WTC11 (cell line): Measurements from ENCODE around the gene RLN3. TPM values are rescaled to one million over a fixed set of nuclear protein-coding genes. Genes with fewer than 3 reads are reported as not detected.

Experiments used
- ATAC-seq: fragments of 200-7000 bp; cut with Tn5 transposase; 2 replicates; pipeline ENCODE4 v1.10.0; 2021; ENCODE audit warnings: mild to moderate bottlenecking, moderate library complexity
- CTCF ChIA-PET: fragments of 300-600 bp; sonication (Branson Sonifier 250); formaldehyde crosslinking; loops from one replicate; lab custom pipeline; 2021; ENCODE audit warnings: antibody characterized with exemption; lab: Charles Lee
- POLR2A ChIA-PET: fragments of 350-600 bp; sonication (Branson Sonifier 250); formaldehyde crosslinking; loops from one replicate; lab custom pipeline; 2021; ENCODE audit warnings: antibody characterized with exemption; lab: Charles Lee
- DNase-seq: peaks from one replicate; pipeline ENCODE4 v3.0.0; 2021; ENCODE audit warnings: low spot score
- H3K27ac Mint-ChIP-seq: 2 replicates; pipeline ENCODE4 v1.8.0; 2021; ENCODE audit warnings: mixed read lengths
- H3K27me3 Mint-ChIP-seq: 2 replicates; pipeline ENCODE4 v1.8.0; 2021; ENCODE audit warnings: low read depth, mild to moderate bottlenecking, moderate library complexity, mixed read lengths
- H3K36me3 Mint-ChIP-seq: 2 replicates; pipeline ENCODE4 v1.8.0; 2021; ENCODE audit warnings: mixed read lengths
- H3K4me1 Mint-ChIP-seq: 2 replicates; pipeline ENCODE4 v1.8.0; 2022; ENCODE audit warnings: mixed read lengths
- H3K4me3 Mint-ChIP-seq: 2 replicates; pipeline ENCODE4 v1.8.0; 2021; ENCODE audit warnings: mild to moderate bottlenecking, moderate library complexity, mixed read lengths
- H3K9me3 Mint-ChIP-seq: 2 replicates; pipeline ENCODE4 v1.8.0; 2021; ENCODE audit warnings: mixed read lengths
- ATF1 ChIP-seq: sonication (generic); formaldehyde crosslinking; IDR thresholded peaks from 2 replicates; pipeline ENCODE4 v1.8.1; 2023; ENCODE audit warnings: mild to moderate bottlenecking, moderate library complexity, missing genetic modification reagents
- CREB1 ChIP-seq: sonication (generic); formaldehyde crosslinking; IDR thresholded peaks from 2 replicates; pipeline ENCODE4 v1.8.0; 2023; ENCODE audit warnings: mild to moderate bottlenecking, missing genetic modification reagents
- ELF4 ChIP-seq: sonication (generic); formaldehyde crosslinking; IDR thresholded peaks from 2 replicates; pipeline ENCODE4 v1.8.1; 2022; ENCODE audit warnings: low read depth, mild to moderate bottlenecking, moderate library complexity, missing genetic modification reagents
- EMX1 ChIP-seq: fragments of 250-450 bp; sonication (Bioruptor Pico); IDR thresholded peaks from 2 replicates; pipeline ENCODE4 v1.8.0; 2021; ENCODE audit warnings: mild to moderate bottlenecking
- ETV6 ChIP-seq: sonication (generic); formaldehyde crosslinking; IDR thresholded peaks from 2 replicates; pipeline ENCODE4 v1.8.1; 2022; ENCODE audit warnings: mild to moderate bottlenecking, missing genetic modification reagents
- FOXJ3 ChIP-seq: sonication (generic); formaldehyde crosslinking; IDR thresholded peaks from 2 replicates; pipeline ENCODE4 v1.9.0; 2021; ENCODE audit warnings: missing genetic modification reagents, mild to moderate bottlenecking, borderline replicate concordance
- HMGA2 ChIP-seq: fragments of 250-450 bp; sonication (Bioruptor Pico); IDR thresholded peaks from 2 replicates; pipeline ENCODE4 v1.4.0; 2021; ENCODE audit warnings: mild to moderate bottlenecking, moderate library complexity
- IRF2 ChIP-seq: sonication (generic); formaldehyde crosslinking; IDR thresholded peaks from 2 replicates; pipeline ENCODE4 v1.8.0; 2022; ENCODE audit warnings: low read depth, missing genetic modification reagents, borderline replicate concordance
- JUN ChIP-seq: sonication (generic); formaldehyde crosslinking; IDR thresholded peaks from 2 replicates; pipeline ENCODE4 v1.8.0; 2023; ENCODE audit warnings: mild to moderate bottlenecking, missing genetic modification reagents
- MYBL2 ChIP-seq: sonication (generic); formaldehyde crosslinking; IDR thresholded peaks from 2 replicates; pipeline ENCODE4 v1.8.1; 2023; ENCODE audit warnings: mild to moderate bottlenecking, moderate library complexity, missing genetic modification reagents
- NFYB ChIP-seq: sonication (generic); formaldehyde crosslinking; conservative IDR thresholded peaks from 2 replicates; pipeline ENCODE4 v1.8.0; 2022; ENCODE audit warnings: low read depth, missing genetic modification reagents
- NR1H2 ChIP-seq: sonication (generic); formaldehyde crosslinking; IDR thresholded peaks from 2 replicates; pipeline ENCODE4 v1.9.0; 2021; ENCODE audit warnings: mild to moderate bottlenecking, moderate library complexity, missing genetic modification reagents
- OVOL2 ChIP-seq: fragments of 250-450 bp; sonication (Bioruptor Pico); IDR thresholded peaks from 2 replicates; pipeline ENCODE4 v1.9.0; 2021; ENCODE audit warnings: mild to moderate bottlenecking, borderline replicate concordance
- PRRX2 ChIP-seq: fragments of 250-450 bp; sonication (Bioruptor Pico); IDR thresholded peaks from 2 replicates; pipeline ENCODE4 v1.8.0; 2021; ENCODE audit warnings: mild to moderate bottlenecking
- ZBTB21 ChIP-seq: sonication (generic); formaldehyde crosslinking; IDR thresholded peaks from 2 replicates; pipeline ENCODE4 v1.8.1; 2023; ENCODE audit warnings: mild to moderate bottlenecking, missing genetic modification reagents, borderline replicate concordance
- ZNF121 ChIP-seq: sonication (generic); formaldehyde crosslinking; IDR thresholded peaks from 2 replicates; pipeline ENCODE4 v1.8.0; 2023; ENCODE audit warnings: missing genetic modification reagents
- ZNF219 ChIP-seq: sonication (generic); formaldehyde crosslinking; IDR thresholded peaks from 2 replicates; pipeline ENCODE4 v1.8.0; 2023; ENCODE audit warnings: missing genetic modification reagents, mild to moderate bottlenecking, borderline replicate concordance
- ZNF423 ChIP-seq: fragments of 250-450 bp; sonication (Bioruptor Pico); IDR thresholded peaks from 2 replicates; pipeline ENCODE4 v2.1.2; 2022; ENCODE audit warnings: mild to moderate bottlenecking, moderate library complexity
- total RNA-seq: library from RNA; stranded (reverse); gene quantifications from 3 replicates; pipeline ENCODE4 v1.2.3, GENCODE V29; 2021
- TF ChIP-seq, protein P1 (sequence below): sonication (generic); formaldehyde crosslinking; IDR thresholded peaks from 2 replicates; pipeline ENCODE4 v1.8.0; 2022; ENCODE audit warnings: mild to moderate bottlenecking, missing genetic modification reagents
- TF ChIP-seq, protein P2 (sequence below): fragments of 250-450 bp; sonication (Bioruptor Pico); IDR thresholded peaks from 2 replicates; pipeline ENCODE4 v1.9.0; 2021; ENCODE audit warnings: mild to moderate bottlenecking
- TF ChIP-seq, protein P3 (sequence below): sonication (generic); formaldehyde crosslinking; IDR thresholded peaks from 2 replicates; pipeline ENCODE4 v1.8.0; 2022; ENCODE audit warnings: mild to moderate bottlenecking, missing genetic modification reagents
- TF ChIP-seq, protein P4 (sequence below): sonication (generic); formaldehyde crosslinking; IDR thresholded peaks from 2 replicates; pipeline ENCODE4 v1.8.0; 2022; ENCODE audit warnings: mild to moderate bottlenecking, missing genetic modification reagents
- TF ChIP-seq, protein P5 (sequence below): fragments of 250-450 bp; sonication (Bioruptor Pico); IDR thresholded peaks from 2 replicates; pipeline ENCODE4 v2.1.2; 2022; ENCODE audit warnings: mild to moderate bottlenecking, moderate library complexity
- TF ChIP-seq, protein P6 (sequence below): sonication (generic); formaldehyde crosslinking; IDR thresholded peaks from 2 replicates; pipeline ENCODE4 v1.8.0; 2022; ENCODE audit warnings: mild to moderate bottlenecking, missing genetic modification reagents
- TF ChIP-seq, protein P7 (sequence below): fragments of 250-450 bp; sonication (Bioruptor Pico); IDR thresholded peaks from 2 replicates; pipeline ENCODE4 v1.9.0; 2021; ENCODE audit warnings: mild to moderate bottlenecking, borderline replicate concordance

The RLN3 gene
- total RNA-seq, 1 experiment from 2014 or later, result not detected

DNA sequence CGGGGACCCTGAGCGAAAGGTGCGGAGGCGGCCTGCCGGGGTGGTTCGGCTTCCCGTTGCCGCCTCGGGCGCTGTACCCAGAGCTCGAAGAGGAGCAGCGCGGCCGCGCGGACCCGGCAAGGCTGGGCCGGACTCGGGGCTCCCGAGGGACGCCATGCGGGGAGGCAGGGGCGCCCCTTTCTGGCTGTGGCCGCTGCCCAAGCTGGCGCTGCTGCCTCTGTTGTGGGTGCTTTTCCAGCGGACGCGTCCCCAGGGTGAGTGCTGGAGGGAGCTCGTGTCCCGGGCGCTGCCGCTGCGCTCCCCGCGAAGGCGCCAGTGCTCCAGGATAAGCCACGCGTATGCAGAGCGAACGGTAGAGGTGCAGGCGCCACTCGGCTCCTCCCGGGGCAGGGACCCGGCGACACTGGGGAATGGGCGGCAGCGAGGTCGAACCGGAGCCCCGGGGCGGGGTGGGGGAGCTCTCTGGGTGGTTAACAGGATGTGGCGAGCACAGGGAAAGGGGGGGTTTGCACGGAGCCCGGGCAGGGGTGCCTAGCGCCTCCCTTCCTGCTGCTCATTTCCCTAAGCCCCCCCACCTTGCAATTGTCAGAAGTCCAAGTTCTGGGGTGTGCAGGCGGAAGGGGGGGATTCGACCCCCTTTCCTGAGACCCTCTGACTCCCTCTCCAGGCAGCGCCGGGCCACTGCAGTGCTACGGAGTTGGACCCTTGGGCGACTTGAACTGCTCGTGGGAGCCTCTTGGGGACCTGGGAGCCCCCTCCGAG lies 4.0 kb downstream of the RLN3 start, which contains the start of gene IL27RA:
Gene IL27RA, plus strand, starts transcription at position 44 of the 762 bp plus-strand sequence. Its CDS starts 111 bp downstream, at position 155.
- Mint-ChIP-seq H3K27ac (0 out of 2 replicates have a peak within 1 kb of the TSS, but pooled peaks have one; percentile 53), H3K9me3 (no peaks in the 10 kb centered on the region), H3K36me3 (no peaks in the 10 kb centered on the region), H3K4me1 (peaks cover 5% of the 10 kb centered on the region), H3K4me3 (peak within 1 kb of the TSS; percentile 77), H3K27me3 (peaks cover 15% of the 10 kb centered on the region)
- ChIA-PET POLR2A (interaction anchor here (0.6 to 1.9 kb wide), 8 partner anchors 10 to 79 kb away, joined by 3 to 8 read pairs (median 4); partner anchors contain the start of genes DCAF15 and RFX1), CTCF (interaction anchor here (0.7 to 3.9 kb wide), 40 partner anchors 10 to 331 kb away, joined by 3 to 42 read pairs (median 6); partner anchors contain the start of genes DCAF15, MISP3, PODNL1 and RFX1)
- peak; percentile 80 for DNase-seq
- peak; percentile 76 for ATAC-seq
- TF ChIP-seq MYBL2 (0 out of 2 replicates have a peak, but pooled peaks have one; percentile 48), PRRX2 (CRISPR knock-in tag) (no peak), OVOL2 (no peak), NFYB (CRISPR knock-in tag) (no peak), ZNF219 (no peak), ZNF121 (CRISPR knock-in tag) (no peak), FOXJ3 (CRISPR knock-in tag) (no peak), ZNF423 (CRISPR knock-in tag) (peak; percentile 24; the same call in 1 of the 2 replicates), ELF4 (CRISPR knock-in tag) (no peak), ETV6 (CRISPR knock-in tag) (peak; percentile 65; the same call in 1 of the 2 replicates), CREB1 (CRISPR knock-in tag) (no peak), JUN (peak; percentile 68; the same call in 1 of the 2 replicates), ZBTB21 (CRISPR knock-in tag) (peak; percentile 45; the same call in 1 of the 2 replicates), HMGA2 (CRISPR knock-in tag) (no peak), EMX1 (CRISPR knock-in tag) (no peak), ATF1 (CRISPR knock-in tag) (no peak), IRF2 (no peak), NR1H2 (CRISPR knock-in tag) (no peak)
- TF ChIP-seq, protein P1, sequence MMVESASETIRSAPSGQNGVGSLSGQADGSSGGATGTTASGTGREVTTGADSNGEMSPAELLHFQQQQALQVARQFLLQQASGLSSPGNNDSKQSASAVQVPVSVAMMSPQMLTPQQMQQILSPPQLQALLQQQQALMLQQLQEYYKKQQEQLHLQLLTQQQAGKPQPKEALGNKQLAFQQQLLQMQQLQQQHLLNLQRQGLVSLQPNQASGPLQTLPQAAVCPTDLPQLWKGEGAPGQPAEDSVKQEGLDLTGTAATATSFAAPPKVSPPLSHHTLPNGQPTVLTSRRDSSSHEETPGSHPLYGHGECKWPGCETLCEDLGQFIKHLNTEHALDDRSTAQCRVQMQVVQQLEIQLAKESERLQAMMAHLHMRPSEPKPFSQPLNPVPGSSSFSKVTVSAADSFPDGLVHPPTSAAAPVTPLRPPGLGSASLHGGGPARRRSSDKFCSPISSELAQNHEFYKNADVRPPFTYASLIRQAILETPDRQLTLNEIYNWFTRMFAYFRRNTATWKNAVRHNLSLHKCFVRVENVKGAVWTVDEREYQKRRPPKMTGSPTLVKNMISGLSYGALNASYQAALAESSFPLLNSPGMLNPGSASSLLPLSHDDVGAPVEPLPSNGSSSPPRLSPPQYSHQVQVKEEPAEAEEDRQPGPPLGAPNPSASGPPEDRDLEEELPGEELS, result peak; percentile 79; the same call in 1 of the 2 replicates
- TF ChIP-seq, protein P2, sequence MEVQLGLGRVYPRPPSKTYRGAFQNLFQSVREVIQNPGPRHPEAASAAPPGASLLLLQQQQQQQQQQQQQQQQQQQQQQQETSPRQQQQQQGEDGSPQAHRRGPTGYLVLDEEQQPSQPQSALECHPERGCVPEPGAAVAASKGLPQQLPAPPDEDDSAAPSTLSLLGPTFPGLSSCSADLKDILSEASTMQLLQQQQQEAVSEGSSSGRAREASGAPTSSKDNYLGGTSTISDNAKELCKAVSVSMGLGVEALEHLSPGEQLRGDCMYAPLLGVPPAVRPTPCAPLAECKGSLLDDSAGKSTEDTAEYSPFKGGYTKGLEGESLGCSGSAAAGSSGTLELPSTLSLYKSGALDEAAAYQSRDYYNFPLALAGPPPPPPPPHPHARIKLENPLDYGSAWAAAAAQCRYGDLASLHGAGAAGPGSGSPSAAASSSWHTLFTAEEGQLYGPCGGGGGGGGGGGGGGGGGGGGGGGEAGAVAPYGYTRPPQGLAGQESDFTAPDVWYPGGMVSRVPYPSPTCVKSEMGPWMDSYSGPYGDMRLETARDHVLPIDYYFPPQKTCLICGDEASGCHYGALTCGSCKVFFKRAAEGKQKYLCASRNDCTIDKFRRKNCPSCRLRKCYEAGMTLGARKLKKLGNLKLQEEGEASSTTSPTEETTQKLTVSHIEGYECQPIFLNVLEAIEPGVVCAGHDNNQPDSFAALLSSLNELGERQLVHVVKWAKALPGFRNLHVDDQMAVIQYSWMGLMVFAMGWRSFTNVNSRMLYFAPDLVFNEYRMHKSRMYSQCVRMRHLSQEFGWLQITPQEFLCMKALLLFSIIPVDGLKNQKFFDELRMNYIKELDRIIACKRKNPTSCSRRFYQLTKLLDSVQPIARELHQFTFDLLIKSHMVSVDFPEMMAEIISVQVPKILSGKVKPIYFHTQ (CRISPR knock-in tag), result no peak
- TF ChIP-seq, protein P3, sequence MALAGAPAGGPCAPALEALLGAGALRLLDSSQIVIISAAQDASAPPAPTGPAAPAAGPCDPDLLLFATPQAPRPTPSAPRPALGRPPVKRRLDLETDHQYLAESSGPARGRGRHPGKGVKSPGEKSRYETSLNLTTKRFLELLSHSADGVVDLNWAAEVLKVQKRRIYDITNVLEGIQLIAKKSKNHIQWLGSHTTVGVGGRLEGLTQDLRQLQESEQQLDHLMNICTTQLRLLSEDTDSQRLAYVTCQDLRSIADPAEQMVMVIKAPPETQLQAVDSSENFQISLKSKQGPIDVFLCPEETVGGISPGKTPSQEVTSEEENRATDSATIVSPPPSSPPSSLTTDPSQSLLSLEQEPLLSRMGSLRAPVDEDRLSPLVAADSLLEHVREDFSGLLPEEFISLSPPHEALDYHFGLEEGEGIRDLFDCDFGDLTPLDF (CRISPR knock-in tag), result no peak
- TF ChIP-seq, protein P4, sequence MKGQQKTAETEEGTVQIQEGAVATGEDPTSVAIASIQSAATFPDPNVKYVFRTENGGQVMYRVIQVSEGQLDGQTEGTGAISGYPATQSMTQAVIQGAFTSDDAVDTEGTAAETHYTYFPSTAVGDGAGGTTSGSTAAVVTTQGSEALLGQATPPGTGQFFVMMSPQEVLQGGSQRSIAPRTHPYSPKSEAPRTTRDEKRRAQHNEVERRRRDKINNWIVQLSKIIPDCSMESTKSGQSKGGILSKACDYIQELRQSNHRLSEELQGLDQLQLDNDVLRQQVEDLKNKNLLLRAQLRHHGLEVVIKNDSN (CRISPR knock-in tag), result no peak
- TF ChIP-seq, protein P5, sequence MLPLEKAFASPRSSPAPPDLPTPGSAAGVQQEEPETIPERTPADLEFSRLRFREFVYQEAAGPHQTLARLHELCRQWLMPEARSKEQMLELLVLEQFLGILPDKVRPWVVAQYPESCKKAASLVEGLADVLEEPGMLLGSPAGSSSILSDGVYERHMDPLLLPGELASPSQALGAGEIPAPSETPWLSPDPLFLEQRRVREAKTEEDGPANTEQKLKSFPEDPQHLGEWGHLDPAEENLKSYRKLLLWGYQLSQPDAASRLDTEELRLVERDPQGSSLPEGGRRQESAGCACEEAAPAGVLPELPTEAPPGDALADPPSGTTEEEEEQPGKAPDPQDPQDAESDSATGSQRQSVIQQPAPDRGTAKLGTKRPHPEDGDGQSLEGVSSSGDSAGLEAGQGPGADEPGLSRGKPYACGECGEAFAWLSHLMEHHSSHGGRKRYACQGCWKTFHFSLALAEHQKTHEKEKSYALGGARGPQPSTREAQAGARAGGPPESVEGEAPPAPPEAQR (CRISPR knock-in tag), result no peak
- TF ChIP-seq, protein P6, sequence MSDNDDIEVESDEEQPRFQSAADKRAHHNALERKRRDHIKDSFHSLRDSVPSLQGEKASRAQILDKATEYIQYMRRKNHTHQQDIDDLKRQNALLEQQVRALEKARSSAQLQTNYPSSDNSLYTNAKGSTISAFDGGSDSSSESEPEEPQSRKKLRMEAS (CRISPR knock-in tag), result peak; percentile 54; the same call in 1 of the 2 replicates
- TF ChIP-seq, protein P7, sequence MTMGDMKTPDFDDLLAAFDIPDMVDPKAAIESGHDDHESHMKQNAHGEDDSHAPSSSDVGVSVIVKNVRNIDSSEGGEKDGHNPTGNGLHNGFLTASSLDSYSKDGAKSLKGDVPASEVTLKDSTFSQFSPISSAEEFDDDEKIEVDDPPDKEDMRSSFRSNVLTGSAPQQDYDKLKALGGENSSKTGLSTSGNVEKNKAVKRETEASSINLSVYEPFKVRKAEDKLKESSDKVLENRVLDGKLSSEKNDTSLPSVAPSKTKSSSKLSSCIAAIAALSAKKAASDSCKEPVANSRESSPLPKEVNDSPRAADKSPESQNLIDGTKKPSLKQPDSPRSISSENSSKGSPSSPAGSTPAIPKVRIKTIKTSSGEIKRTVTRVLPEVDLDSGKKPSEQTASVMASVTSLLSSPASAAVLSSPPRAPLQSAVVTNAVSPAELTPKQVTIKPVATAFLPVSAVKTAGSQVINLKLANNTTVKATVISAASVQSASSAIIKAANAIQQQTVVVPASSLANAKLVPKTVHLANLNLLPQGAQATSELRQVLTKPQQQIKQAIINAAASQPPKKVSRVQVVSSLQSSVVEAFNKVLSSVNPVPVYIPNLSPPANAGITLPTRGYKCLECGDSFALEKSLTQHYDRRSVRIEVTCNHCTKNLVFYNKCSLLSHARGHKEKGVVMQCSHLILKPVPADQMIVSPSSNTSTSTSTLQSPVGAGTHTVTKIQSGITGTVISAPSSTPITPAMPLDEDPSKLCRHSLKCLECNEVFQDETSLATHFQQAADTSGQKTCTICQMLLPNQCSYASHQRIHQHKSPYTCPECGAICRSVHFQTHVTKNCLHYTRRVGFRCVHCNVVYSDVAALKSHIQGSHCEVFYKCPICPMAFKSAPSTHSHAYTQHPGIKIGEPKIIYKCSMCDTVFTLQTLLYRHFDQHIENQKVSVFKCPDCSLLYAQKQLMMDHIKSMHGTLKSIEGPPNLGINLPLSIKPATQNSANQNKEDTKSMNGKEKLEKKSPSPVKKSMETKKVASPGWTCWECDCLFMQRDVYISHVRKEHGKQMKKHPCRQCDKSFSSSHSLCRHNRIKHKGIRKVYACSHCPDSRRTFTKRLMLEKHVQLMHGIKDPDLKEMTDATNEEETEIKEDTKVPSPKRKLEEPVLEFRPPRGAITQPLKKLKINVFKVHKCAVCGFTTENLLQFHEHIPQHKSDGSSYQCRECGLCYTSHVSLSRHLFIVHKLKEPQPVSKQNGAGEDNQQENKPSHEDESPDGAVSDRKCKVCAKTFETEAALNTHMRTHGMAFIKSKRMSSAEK (CRISPR knock-in tag), result no peak
